HUDEP-2 (cell line): ENCODE data around the gene GSTM2.
"Not testable (repeated sequence)": the region's sequence is repeated elsewhere in the genome, so short reads cannot be mapped to it uniquely, and the experiment has no call there.

Source experiments
- DNase-seq, 76 experiments: peaks; one replicate each; lab custom pipeline; 2025; ENCODE audit not compliant: unreplicated experiment in 76 of 76; lab: John Stamatoyannopoulos, UW

GSTM2 gene

DNA sequence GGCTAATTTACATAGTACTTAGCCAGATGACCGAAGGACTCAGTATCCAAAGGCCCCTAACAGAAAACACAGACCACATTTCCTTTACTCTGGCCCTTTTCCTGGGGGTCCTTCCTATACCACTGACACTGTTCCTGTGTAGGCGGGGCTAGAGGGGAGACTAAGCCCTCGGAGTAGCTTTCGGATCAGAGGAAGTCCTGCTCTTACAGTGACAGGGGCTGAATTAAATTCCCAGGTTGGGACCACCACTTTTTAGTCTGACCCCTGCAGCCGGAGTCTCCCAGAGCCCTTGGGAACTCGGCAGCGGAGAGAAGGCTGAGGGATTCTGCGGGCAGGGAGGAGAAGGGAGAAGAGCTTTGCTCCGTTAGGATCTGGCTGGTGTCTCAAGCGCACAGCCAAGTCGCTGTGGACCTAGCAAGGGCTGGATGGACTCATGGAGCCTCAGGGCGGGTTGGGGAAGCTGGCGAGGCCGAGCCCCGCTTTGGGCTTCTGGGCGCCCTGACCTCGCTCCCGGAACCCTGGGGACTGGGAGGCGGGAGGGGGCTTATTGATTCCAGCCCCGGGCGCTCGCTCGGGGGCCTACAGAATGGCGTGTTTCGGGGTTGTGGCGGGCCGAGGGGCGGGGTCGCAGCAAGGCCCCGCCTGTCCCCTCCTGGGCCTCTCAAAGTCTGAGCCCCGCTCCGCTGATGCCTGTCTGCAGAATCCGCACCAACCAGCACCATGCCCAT lies 43.9 kb downstream of the GSTM2 start, which contains the start of gene GSTM5:
GSTM5 (plus strand) TSS at position 659 of the 728 bp plus-strand sequence; CDS start at position 721, 62 bp downstream.
- DNase-seq: not testable (repeated sequence)

DNA sequence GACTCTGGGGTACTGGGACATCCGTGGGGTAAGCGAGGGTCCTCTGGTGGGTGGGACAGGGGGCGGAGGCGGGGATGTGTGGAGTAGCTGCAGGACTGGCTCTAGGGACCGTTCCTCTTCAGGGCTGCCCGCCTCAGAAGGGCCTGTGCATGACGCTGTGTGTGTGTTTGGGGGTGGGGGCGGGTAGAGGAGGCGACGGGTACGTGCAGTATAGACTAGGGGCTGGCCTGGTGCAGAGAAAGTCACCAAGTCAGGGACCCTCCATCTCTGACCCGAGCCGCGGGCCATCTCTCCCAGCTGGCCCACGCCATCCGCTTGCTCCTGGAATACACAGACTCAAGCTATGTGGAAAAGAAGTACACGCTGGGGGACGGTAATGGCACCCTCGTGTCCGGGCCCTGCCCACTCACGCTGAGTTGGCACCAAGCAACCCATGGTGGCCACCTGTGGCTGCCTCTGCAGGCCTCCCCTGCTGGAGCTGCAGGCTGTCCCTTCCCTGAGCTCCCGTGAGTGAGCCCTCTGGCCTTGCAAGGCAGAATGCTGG lies 44.5 kb downstream of the GSTM2 start:
- DNase-seq: no peak

DNA sequence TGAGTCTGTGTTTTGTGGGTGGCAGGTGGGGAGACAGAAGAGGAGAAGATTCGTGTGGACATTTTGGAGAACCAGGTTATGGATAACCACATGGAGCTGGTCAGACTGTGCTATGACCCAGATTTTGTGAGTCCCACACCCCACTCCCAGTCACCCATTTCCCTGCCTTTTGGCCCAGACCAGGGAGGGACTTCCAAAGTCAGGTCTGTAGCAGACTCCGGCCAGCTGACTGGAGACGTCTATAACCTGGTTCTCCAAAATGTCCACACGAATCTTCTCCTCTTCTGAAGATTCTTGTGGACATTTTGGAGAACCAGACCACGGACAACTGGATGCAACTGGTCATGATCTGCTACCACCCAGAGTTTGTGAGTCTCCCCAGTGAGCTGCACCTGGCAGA lies 45.8 kb downstream of the GSTM2 start:
- DNase-seq: no peak

GRCh38 chr1:109714661-109715372 lies 47.0 kb downstream of the GSTM2 start:
- DNase-seq: no peak

- DNase-seq: no peak
Observed at GRCh38 chr1:109716121-109716520, 48.3 kb downstream of the GSTM2 start.

DNA sequence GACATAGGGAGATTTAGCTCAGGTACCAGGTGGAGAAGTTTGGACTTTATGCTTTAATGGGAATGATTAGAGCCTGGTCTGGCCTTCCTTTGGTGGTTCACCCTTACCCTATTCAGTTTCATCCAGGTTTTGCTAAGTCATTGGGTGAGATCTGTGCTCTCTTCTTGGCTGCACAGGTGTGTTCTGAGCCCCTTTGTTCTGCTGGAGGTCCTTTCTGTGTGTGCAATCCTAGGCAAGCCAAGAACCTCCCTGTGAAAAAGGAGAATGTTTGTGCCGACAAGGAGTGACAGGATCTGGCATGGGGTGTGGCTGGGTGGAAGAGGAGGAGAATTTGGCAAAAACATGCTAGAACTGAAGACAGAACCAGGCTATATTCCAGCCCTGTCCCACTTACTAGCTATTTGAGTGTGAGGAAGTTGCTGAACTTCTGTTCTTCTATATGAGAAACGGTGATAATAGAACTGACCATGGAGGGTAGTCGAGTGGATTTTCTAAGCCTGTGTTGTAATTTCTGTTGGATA lies 48.8 kb downstream of the GSTM2 start:
- DNase-seq: no peak

- no peak for DNase-seq
Observed at GRCh38 chr1:109717729-109718128, 49.9 kb downstream of the GSTM2 start.

DNA sequence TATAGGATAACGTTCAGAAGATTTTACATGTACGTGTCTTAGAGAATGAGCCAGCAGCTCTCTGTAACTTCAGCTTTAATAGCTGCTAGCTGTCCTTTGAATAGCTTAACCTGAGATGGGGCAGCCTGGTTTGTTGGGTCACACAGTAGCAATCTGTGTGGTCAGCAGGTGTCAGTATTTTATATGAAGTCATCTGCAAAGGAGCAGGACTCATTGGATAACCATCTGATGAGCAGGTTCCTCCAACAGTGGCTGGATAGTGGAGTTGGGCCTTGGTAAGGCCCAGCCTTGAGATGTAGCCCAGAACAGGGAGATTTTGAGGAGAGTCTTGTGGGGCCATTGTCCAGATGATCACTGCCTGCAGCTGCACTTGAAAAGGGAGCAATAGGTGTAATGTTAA lies 50.6 kb downstream of the GSTM2 start:
- DNase-seq: peak in 24 of 76 experiments; percentile 3 to 69 (median 38)

GRCh38 chr1:109719337-109719837 lies 51.5 kb downstream of the GSTM2 start:
- peak in 9 of 76 experiments; percentile 5 to 36 (median 16) for DNase-seq

- DNase-seq: no peak
Observed at GRCh38 chr1:109721042-109721441, 53.2 kb downstream of the GSTM2 start.

GRCh38 chr1:109721971-109722370 lies 54.1 kb downstream of the GSTM2 start:
- no peak for DNase-seq

DNA sequence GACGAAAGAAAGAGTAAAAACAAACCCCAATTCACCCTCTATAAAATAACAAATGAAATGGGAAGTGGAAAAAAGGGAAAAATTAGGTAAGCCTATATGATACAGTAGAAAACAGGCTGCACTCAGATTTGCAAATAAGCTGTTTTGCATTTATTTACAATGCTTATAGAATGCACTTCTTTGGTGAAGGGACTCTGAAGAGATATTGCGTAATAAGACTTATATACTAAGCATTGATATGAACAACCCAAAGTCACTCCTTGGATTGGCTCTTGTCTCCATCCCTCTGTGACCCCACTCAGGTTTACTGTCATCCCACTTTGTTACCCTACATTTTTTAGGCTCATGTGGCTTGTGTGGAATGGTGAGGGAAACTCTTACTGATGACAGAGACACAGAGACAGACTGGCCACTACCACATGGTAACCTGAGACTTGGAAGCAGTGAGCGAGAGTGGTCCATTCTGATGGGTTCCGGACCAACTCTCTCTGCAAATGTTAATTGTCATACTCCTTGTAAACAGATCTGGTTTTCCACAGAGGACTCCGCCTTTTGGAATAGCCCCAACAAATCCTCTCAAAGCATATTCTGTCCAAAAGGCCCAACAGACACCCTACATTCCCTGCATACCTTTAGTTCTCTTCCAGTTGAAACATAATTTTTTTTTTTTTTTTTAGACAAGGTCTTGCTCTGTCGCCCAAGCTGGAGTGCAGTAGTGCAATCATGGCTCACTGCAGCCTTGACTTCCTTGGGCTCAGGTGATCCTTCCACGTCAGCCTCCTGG lies 55.2 kb downstream of the GSTM2 start:
- no peak for DNase-seq
